Measurements from ENCODE around the gene PRR23E. TPM values are rescaled to one million over a fixed set of nuclear protein-coding genes. Genes with fewer than 3 reads are reported as not detected.

PRR23E gene
- total and polyA plus RNA-seq, 10 of the 15 experiments (the other 5 are each of a cell fraction or from before 2014, with no cell fraction given) = not detected

DNA sequence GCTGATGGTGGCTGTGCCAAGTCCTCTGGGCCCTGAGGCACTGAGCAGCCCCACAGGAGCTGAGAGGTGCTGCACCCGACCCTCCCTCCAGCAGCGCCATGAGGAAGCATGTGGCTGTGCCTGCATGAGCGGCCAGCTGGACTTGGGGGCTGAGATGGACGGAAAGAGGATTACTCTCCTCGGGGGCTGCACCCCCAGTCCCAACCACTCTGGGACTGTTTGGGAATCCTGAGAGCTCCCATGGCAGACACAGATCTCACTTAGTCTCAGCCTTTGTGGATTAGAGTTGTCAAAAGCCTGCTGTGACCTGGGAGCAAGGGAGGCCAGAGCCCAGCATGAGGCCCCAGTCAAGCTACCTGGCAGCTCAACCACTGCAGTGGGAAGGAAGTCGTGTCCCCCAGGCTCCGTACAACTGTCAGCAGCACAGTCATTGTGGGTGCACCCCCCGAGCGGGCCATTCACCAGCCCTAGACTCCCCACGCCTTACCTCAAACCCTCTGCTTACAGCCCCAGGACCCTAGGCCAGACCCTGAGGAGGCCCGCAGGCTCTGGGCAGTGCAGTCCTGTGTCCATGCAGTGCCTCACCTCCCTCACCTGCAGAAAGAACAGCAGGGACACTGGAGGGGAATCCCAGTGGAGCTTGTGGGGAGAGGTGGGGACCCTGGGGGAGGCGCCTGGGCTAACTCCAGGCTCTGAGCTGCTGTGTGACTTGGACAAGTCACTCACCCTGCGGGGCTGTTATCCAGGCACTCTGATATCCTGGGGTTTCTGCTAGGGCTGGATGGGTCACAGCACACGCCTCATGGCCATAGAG lies 17.1 kb downstream of the PRR23E start (continued):
- TF ChIP-seq NFYB (IDR thresholded peaks at IDR 0.05; ENCODE audit: insufficient read depth, low read depth, low read length) (no peak), POLR2A (IDR thresholded peaks at IDR 0.05; ENCODE audit: low read depth, low read length) (no peak), IKZF1 (conservative IDR thresholded peaks at IDR 0.05) (no peak), SRF (IDR thresholded peaks at IDR 0.05; ENCODE audit: low read depth in 2 of 2, low read length in 2 of 2) (no peak), HDAC6 (IDR thresholded peaks at IDR 0.05; ENCODE audit: unreplicated experiment) (no peak), PAX5 (IDR thresholded peaks at IDR 0.05; ENCODE audit: borderline replicate concordance, low read depth, low read length) (no peak), POLR2AphosphoS2 (IDR thresholded peaks at IDR 0.05; ENCODE audit: low read depth, low read length) (no peak), HDGF (IDR thresholded peaks at IDR 0.05) (no peak), PAX8 (IDR thresholded peaks at IDR 0.05) (no peak), ETV6 (conservative IDR thresholded peaks at IDR 0.05 in 1 of 2, IDR thresholded peaks at IDR 0.05 in 1 of 2; ENCODE audit: borderline replicate concordance in 1 of 2, low read depth in 1 of 2) (no peak)
- TF ChIP-seq, protein P1, sequence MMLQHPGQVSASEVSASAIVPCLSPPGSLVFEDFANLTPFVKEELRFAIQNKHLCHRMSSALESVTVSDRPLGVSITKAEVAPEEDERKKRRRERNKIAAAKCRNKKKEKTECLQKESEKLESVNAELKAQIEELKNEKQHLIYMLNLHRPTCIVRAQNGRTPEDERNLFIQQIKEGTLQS (IDR thresholded peaks at IDR 0.05; ENCODE audit: borderline replicate concordance, extremely low read depth, low read depth, low read length) = no peak
- TF ChIP-seq, protein P2, sequence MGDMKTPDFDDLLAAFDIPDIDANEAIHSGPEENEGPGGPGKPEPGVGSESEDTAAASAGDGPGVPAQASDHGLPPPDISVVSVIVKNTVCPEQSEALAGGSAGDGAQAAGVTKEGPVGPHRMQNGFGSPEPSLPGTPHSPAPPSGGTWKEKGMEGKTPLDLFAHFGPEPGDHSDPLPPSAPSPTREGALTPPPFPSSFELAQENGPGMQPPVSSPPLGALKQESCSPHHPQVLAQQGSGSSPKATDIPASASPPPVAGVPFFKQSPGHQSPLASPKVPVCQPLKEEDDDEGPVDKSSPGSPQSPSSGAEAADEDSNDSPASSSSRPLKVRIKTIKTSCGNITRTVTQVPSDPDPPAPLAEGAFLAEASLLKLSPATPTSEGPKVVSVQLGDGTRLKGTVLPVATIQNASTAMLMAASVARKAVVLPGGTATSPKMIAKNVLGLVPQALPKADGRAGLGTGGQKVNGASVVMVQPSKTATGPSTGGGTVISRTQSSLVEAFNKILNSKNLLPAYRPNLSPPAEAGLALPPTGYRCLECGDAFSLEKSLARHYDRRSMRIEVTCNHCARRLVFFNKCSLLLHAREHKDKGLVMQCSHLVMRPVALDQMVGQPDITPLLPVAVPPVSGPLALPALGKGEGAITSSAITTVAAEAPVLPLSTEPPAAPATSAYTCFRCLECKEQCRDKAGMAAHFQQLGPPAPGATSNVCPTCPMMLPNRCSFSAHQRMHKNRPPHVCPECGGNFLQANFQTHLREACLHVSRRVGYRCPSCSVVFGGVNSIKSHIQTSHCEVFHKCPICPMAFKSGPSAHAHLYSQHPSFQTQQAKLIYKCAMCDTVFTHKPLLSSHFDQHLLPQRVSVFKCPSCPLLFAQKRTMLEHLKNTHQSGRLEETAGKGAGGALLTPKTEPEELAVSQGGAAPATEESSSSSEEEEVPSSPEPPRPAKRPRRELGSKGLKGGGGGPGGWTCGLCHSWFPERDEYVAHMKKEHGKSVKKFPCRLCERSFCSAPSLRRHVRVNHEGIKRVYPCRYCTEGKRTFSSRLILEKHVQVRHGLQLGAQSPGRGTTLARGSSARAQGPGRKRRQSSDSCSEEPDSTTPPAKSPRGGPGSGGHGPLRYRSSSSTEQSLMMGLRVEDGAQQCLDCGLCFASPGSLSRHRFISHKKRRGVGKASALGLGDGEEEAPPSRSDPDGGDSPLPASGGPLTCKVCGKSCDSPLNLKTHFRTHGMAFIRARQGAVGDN (IDR thresholded peaks at IDR 0.05) = no peak
